ENCODE data around the gene TMCC1. TPM values are rescaled to one million over a fixed set of nuclear protein-coding genes. Genes with fewer than 3 reads are reported as not detected.
"Not testable (repeated sequence)": the region's sequence is repeated elsewhere in the genome, so short reads cannot be mapped to it uniquely, and the experiment has no call there.

Gene TMCC1
- total and polyA plus RNA-seq, 2 donors (not counting 1 experiment from before 2014, with no cell fraction given) = 8.5 to 32.2 TPM

- TF ChIP-seq, protein P1, sequence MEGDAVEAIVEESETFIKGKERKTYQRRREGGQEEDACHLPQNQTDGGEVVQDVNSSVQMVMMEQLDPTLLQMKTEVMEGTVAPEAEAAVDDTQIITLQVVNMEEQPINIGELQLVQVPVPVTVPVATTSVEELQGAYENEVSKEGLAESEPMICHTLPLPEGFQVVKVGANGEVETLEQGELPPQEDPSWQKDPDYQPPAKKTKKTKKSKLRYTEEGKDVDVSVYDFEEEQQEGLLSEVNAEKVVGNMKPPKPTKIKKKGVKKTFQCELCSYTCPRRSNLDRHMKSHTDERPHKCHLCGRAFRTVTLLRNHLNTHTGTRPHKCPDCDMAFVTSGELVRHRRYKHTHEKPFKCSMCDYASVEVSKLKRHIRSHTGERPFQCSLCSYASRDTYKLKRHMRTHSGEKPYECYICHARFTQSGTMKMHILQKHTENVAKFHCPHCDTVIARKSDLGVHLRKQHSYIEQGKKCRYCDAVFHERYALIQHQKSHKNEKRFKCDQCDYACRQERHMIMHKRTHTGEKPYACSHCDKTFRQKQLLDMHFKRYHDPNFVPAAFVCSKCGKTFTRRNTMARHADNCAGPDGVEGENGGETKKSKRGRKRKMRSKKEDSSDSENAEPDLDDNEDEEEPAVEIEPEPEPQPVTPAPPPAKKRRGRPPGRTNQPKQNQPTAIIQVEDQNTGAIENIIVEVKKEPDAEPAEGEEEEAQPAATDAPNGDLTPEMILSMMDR (IDR thresholded peaks at IDR 0.05) = no peak
- no peak for TF ChIP-seq EZH2 (IDR thresholded peaks at IDR 0.05; ENCODE audit: borderline replicate concordance, insufficient read depth, low read depth, low read length, poor library complexity, severe bottlenecking)
- H3K4me1 ChIP-seq (ENCODE audit: control insufficient read depth in 2 of 2, insufficient read depth in 2 of 2, low read length in 2 of 2) = peaks cover 5% of the 10 kb centered on the region in 2 donors
- no peak overlapping the region for H3K4me3 ChIP-seq (ENCODE audit: control extremely low read depth in 1 of 5, extremely low read depth in 1 of 5, insufficient read depth in 1 of 5, low read depth in 2 of 5, low read length in 4 of 5)
These were observed 281.5 kb downstream of the TMCC1 start for GRCh38 chr3:129611812-129612533.

GRCh38 chr3:129611446-129611800 lies 282.1 kb downstream of the TMCC1 start:
- ChIA-PET POLR2A (no interaction called here), CTCF (no interaction called here)
- Mint-ChIP-seq H3K9me3 (ENCODE audit: insufficient read depth) (no peaks in the 10 kb centered on the region), H3K27me3 (peaks cover 7% of the 10 kb centered on the region), H3K4me1 (peaks cover 6% of the 10 kb centered on the region), H3K27ac (no peak overlapping the region), H3K4me3 (no peak overlapping the region)
- TF ChIP-seq, protein P1 (IDR thresholded peaks at IDR 0.05) = no peak
- no peak for TF ChIP-seq EZH2 (IDR thresholded peaks at IDR 0.05; ENCODE audit: borderline replicate concordance, insufficient read depth, low read depth, low read length, poor library complexity, severe bottlenecking)
- Histone ChIP-seq H3K4me3 (ENCODE audit: control extremely low read depth in 1 of 5, extremely low read depth in 1 of 5, insufficient read depth in 1 of 5, low read depth in 2 of 5, low read length in 4 of 5) (no peak overlapping the region), H3K79me2 (ENCODE audit: control insufficient read depth, insufficient read depth, low read length) (no peaks in the 10 kb centered on the region), H3K27me3 (replicated peaks in 1 of 4; ENCODE audit: control extremely low read depth in 1 of 4, control insufficient read depth in 3 of 4, insufficient read depth in 4 of 4, low read length in 3 of 4) (peaks cover 0 to 28% (median 11%) of the 10 kb centered on the region in 4 experiments), H3K36me3 (replicated peaks in 1 of 2; ENCODE audit: control extremely low read depth in 1 of 2, control insufficient read depth in 1 of 2, extremely low read depth in 1 of 2, insufficient read depth in 2 of 2, low read length in 1 of 2) (no peaks in the 10 kb centered on the region), H4K20me1 (ENCODE audit: control insufficient read depth, insufficient read depth, low read length, poor library complexity, severe bottlenecking) (no peaks in the 10 kb centered on the region), H3K4me1 (ENCODE audit: control insufficient read depth in 2 of 2, insufficient read depth in 2 of 2, low read length in 2 of 2) (peaks cover 6% of the 10 kb centered on the region in 2 donors), H3K9me3 (ENCODE audit: control extremely low read depth in 1 of 3, control insufficient read depth in 2 of 3, insufficient read depth in 1 of 3, low read length in 2 of 3) (peaks cover 0 to 3% (median 0%) of the 10 kb centered on the region in 3 donors), H3K9ac (ENCODE audit: low read length) (no peak overlapping the region), H3K4me2 (replicated peaks; ENCODE audit: low read depth, low read length, poor library complexity, severe bottlenecking) (no peak overlapping the region), H2AFZ (ENCODE audit: insufficient read depth, low read depth, low read length, poor library complexity, severe bottlenecking) (no peak overlapping the region), H3K27ac (ENCODE audit: low read length in 2 of 2) (no peak overlapping the region)
- ATAC-seq (ENCODE audit: low read depth) = no peak
- intact Hi-C loops (cut with micrococcal nuclease) = no loop called here
- 92% methylated on average over 9 of the region's 9 CpGs for WGBS (ENCODE audit: insufficient coverage)
- DNase-seq = no peak

More at GRCh38 chr3:129611812-129612533, 281.5 kb downstream of the TMCC1 start:
- Histone ChIP-seq H3K9ac (ENCODE audit: low read length) (no peak overlapping the region), H4K20me1 (ENCODE audit: control insufficient read depth, insufficient read depth, low read length, poor library complexity, severe bottlenecking) (no peaks in the 10 kb centered on the region), H3K27ac (ENCODE audit: low read length in 2 of 2) (no peak overlapping the region), H3K9me3 (ENCODE audit: control extremely low read depth in 1 of 3, control insufficient read depth in 2 of 3, insufficient read depth in 1 of 3, low read length in 2 of 3) (peaks cover 0 to 3% (median 0%) of the 10 kb centered on the region in 3 donors), H3K79me2 (ENCODE audit: control insufficient read depth, insufficient read depth, low read length) (no peaks in the 10 kb centered on the region), H2AFZ (ENCODE audit: insufficient read depth, low read depth, low read length, poor library complexity, severe bottlenecking) (no peak overlapping the region), H3K36me3 (replicated peaks in 1 of 2; ENCODE audit: control extremely low read depth in 1 of 2, control insufficient read depth in 1 of 2, extremely low read depth in 1 of 2, insufficient read depth in 2 of 2, low read length in 1 of 2) (no peaks in the 10 kb centered on the region), H3K27me3 (replicated peaks in 1 of 4; ENCODE audit: control extremely low read depth in 1 of 4, control insufficient read depth in 3 of 4, insufficient read depth in 4 of 4, low read length in 3 of 4) (peaks cover 0 to 26% (median 11%) of the 10 kb centered on the region in 4 experiments), H3K4me2 (replicated peaks; ENCODE audit: low read depth, low read length, poor library complexity, severe bottlenecking) (no peak overlapping the region)
- DNase-seq (no peak), ATAC-seq (ENCODE audit: low read depth) (no peak)
- H3K27ac Mint-ChIP-seq = no peak overlapping the region
- H3K27me3 Mint-ChIP-seq = peaks cover 8% of the 10 kb centered on the region
- no peak overlapping the region for H3K4me3 Mint-ChIP-seq
- no peaks in the 10 kb centered on the region for H3K9me3 Mint-ChIP-seq (ENCODE audit: insufficient read depth)
- CTCF ChIA-PET = no interaction called here
- 74% methylated on average over 20 of the region's 25 CpGs for WGBS (ENCODE audit: insufficient coverage)
- POLR2A ChIA-PET = no interaction called here
- intact Hi-C loops (cut with micrococcal nuclease) = no loop called here
- peaks cover 4% of the 10 kb centered on the region for H3K4me1 Mint-ChIP-seq

DNA sequence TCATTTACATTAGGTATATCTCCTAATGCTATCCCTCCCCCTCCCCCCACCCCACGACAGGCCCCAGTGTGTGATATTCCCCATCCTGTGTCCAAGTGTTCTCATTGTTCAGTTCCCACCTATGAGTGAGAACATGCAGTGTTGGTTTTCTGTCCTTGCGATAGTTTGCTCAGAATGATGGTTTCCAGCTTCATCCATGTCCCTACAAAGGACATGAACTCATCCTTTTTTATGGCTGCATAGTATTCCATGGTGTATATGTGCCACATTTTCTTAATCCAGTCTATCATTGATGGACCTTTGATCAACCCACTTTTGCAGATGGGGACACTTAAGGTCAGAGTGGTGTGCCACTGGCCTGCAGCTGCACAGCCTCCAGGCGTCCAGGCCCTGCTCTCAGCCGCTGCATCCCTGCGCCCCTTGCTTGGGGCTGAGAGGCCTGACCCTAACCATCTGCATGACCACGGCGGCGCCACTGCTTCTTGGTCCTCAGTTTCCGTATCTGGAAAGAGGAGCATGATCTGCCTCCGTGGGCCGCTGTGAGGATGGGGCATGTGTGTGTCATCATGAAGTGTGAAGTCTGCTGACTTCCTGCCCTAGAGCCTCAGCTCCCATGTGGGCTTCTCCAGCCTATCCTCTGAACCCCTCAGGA lies 282.6 kb downstream of the TMCC1 start:
- H3K79me2 ChIP-seq (ENCODE audit: control insufficient read depth, insufficient read depth, low read length); H3K36me3 ChIP-seq (replicated peaks in 1 of 2; ENCODE audit: control extremely low read depth in 1 of 2, control insufficient read depth in 1 of 2, extremely low read depth in 1 of 2, insufficient read depth in 2 of 2, low read length in 1 of 2); H3K9me3 ChIP-seq (ENCODE audit: control extremely low read depth in 1 of 3, control insufficient read depth in 2 of 3, insufficient read depth in 1 of 3, low read length in 2 of 3); H2AFZ ChIP-seq (ENCODE audit: insufficient read depth, low read depth, low read length, poor library complexity, severe bottlenecking); H3K9me3 Mint-ChIP-seq (ENCODE audit: insufficient read depth); H3K4me1 Mint-ChIP-seq; H3K27me3 Mint-ChIP-seq; CTCF ChIA-PET; H3K4me1 ChIP-seq (ENCODE audit: control insufficient read depth in 2 of 2, insufficient read depth in 2 of 2, low read length in 2 of 2); H3K4me3 ChIP-seq (ENCODE audit: control extremely low read depth in 1 of 5, extremely low read depth in 1 of 5, insufficient read depth in 1 of 5, low read depth in 2 of 5, low read length in 4 of 5); H3K4me2 ChIP-seq (replicated peaks; ENCODE audit: low read depth, low read length, poor library complexity, severe bottlenecking); ATAC-seq (ENCODE audit: low read depth); DNase-seq; H3K27ac ChIP-seq (ENCODE audit: low read length in 2 of 2); POLR2A ChIA-PET; H3K27ac Mint-ChIP-seq; intact Hi-C loops (cut with micrococcal nuclease); H3K9ac ChIP-seq (ENCODE audit: low read length); H4K20me1 ChIP-seq (ENCODE audit: control insufficient read depth, insufficient read depth, low read length, poor library complexity, severe bottlenecking); H3K4me3 Mint-ChIP-seq: not testable (repeated sequence)
- H3K27me3 ChIP-seq (replicated peaks in 1 of 4; ENCODE audit: control extremely low read depth in 1 of 4, control insufficient read depth in 3 of 4, insufficient read depth in 4 of 4, low read length in 3 of 4) = peaks cover 0 to 32% (median 11%) of the 10 kb centered on the region in 4 experiments
- WGBS (ENCODE audit: insufficient coverage) = 100% methylated on average over 3 of the region's 11 CpGs

All from B cell (primary cell).